ENCODE data around the gene EEF1A2.

Gene EEF1A2

DNA sequence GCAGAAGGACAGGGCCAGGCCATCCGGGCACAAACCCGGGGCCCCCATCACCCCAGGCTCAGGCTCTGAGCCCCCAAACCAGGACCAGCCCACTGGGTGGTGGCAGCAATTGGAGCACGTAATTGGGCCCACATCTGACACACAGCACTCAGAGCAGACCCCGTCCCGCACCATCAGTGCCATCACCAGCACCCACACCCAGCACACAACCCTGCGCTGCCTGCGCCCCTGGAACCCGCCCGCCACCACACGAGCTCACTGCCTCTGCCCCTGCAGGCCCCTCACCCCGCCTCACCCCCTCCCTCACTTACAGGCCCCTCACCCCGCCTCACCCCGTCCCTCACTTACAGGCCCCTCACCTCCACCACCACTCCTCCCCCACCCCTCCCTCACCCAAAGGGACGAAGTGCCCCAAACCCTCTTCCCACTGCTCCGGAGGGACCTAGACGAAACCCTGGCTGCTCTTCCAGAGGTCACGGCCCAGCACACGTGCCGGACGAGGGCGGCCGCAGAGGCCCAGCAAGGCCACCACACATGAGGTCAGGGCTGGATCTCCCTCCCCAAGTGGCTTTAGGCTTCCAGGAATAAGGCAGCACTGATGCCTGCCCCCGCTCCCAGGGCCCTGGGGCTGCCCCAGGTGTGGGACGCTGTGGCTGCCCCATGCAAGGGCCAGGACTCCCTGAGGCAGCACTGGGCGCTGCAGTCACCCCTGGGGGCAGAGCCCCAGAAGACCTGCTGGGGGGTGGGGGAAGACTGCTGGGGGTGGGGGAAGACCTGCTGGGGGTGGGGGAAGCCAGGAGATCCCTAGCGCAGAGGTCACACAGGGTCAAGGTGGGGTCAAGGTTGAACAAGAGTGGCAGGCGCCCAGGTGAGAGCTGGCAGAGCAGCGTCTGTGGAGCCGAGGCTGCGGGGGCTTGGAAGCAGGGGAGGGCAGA lies 48.8 kb downstream of the EEF1A2 start:
- DNase-seq (ENCODE audit: low spot score): no peak

DNA sequence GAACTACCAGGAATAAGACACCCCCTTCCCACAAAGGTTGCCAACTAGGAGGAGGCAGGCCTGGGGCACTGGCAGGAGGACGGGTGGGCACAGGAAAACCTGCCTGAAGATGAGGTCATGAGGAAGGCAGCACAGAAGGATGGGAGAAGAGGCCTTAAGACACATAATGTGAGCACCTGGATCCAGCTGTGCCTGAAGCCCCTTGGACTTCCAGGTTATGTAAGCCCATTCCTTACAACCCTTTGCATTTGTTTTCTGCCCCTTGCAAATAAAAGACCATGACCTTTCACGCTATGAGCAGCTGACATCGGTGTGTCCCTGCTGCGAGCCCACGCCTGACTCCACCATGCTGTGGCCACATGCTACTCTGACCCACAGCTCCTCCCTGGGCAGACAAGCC lies 49.9 kb downstream of the EEF1A2 start:
- no peak for DNase-seq (ENCODE audit: low spot score)

DNA sequence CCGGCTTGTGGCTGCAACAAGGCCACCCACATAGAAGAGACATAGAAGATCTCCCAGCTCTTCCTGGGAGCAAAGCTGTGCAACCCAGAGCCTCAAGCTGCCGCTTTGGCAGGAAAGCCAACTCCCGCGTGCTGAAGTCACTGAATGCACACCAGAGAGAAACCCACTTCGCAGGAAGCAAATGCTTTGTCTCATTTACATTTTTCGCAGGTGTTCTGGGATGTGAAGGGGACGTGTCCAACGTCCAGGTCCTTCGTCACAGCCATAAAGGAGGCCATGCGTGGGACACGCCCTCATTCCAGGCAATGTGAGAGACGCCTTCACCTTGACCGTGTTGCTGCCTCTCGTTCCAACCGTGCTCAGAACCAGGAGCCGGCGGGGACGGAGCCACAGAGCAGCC lies 50.9 kb downstream of the EEF1A2 start:
- no peak for DNase-seq (ENCODE audit: low spot score)

DNA sequence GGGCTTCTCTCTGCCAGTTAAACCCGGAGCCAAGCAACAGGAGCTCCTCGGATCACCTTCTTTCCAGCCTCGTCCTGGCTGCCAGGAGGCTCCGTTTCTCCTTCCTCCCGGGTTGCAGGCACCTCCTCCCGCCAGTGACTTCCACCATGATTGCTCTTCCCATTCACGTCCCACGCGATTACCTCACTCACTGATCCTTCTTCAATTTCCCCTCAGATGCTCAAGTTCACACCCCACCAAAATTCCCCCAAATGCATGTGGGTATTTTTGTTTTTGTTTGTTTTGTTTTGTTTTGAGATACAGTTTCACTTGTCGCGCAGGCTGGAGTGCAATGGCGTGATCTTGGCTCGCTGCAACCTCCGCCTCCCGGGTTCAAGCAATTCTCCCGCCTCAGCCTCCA lies 51.6 kb downstream of the EEF1A2 start:
- no peak for DNase-seq (ENCODE audit: low spot score)

DNA sequence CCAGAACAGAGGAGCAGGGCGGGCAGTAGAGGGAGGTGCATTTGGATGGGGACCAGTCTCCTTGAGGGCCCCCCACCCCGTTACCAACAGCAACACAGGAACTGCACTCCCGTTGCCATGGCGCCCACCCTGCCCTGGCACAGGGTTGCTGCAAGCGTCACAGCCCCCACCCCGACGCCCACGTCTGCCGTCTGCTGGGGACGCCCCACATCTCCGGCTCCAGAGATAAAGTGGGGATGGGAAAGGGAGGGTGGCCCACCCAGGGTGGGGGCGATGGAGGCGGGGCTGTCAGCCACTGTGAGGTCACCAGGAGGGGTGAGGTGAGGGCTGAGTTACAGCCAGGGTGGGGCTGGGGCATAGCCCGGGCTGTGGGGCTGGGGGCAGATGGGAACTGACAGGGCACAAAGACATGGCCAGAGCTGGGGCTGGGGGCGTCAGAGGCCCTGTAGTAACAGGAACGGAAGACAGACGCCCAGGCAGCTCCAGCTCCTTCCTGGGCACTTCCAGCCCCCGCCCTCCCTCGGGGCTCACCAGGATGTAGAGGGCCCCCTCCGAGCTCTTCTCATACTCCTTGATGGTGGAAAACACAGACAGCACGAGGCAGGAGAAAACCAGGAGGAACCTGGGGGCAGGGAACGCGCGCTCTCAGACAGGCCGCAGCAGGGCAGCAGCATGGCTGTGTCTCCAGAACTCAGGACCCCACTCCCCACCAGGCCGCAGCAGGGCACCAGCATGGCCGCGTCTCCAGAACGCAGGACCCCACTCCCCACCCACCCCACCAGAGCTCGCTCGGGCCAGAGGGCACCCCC lies 52.5 kb downstream of the EEF1A2 start:
- no peak for DNase-seq (ENCODE audit: low spot score)

DNA sequence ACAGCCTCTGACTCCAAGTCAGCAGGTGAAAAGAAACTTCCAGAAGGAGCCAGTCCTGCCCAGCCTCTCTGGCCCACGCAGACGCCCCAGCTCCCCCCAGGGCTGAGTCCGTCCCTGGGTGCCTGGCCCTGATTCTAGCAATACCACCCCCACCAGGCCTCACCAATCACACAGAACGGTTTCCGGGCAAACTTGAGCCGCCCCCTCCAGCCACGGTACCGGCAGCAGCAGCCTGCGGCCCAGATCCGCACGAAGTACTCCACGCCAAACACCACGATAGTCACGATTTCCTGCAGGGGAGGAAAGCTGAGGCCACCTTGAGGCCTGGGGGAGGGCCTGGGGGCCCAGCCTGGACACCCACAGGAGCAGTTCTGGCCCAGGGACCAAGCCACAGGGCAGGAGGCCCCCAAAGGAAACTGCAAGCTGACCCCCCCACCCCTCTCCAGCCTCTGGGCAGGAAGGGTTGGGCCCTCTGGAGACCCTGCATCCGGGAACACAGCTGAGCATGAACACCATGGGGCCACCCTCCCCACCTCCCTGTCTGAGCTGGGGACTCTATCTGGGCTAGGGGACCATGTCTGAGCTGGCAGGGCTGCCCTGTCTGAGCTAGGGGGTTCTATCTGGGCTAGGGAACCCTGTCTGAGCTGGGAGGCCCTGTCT lies 53.7 kb downstream of the EEF1A2 start:
- no peak for DNase-seq (ENCODE audit: low spot score)

DNA sequence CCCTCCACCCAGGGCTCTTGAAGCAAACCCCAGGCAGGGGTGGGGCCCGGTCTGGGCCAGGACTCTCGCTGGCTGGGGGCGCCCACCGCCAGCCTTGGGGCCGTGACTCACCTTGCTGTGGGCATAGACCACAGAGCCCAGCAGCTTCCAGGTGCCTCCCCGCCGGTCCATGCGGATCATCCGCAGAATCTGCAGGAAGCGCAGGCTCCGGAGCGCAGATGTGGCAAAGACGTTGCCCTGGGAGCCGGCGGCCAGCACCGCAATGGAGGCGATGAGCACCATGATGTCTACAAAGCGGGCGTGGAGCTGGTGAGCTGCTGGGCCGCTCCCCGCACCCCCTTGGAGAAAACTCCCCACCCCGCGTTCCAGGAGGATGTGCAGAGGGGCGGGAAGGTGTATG lies 54.3 kb downstream of the EEF1A2 start:
- DNase-seq (ENCODE audit: low spot score): no peak

DNA sequence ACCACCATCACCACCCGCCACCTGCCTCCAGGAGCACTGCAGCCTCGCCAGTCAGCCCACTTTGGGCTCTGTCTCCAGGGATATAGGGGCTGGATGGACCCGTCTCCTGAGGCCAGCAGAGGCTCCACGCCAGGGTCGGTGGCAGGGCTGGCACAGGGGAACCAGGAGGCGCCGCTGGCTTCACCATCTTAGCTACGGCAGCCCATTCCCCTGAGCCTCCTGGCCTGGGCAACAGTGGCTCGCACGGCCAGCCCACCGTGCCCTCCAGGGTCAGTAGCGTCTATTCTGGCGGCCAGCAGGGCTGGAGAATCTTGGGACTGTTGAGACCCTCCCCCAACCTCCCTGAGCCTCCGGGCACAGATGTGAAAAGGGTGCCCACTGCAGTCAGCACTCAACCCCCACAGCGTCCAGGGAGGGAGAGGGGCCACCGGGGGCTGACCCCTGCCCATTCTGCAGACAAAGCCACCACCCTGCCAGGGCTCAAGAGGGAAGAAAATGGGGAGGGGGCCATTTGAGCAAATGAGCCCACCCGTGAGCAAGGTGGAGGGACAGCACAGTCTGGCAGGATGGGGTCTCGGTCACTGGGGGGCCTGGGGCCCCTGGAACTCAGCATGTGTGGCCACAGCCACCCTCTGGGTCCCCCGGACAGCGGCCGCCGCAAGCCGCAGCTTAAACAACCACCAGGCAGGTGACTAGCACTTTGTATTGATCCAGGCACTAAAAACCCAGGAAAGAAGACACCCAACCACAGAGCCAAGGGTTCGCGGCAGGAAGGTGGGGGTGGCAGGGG lies 55.1 kb downstream of the EEF1A2 start:
- no peak for DNase-seq (ENCODE audit: low spot score)

DNA sequence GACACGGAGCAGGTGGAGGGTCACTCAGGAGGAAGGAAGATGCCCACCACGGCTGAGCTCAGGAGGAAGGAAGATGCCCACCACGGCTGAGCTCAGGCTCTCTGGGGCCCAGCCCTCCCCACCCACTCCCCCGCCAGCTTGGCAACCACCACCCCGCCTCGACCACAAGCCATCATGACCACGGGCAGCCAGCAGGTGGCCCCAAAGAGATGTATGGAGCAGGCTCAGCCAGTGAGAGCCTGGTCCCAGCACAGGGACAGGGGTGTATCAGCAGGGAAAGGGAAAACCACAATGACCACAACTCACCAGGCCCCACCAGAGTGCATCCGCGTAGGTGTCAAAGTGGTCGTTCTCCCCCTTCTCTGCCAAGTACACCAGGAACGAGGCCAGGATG lies 56.8 kb downstream of the EEF1A2 start:
- DNase-seq (ENCODE audit: low spot score): peak; percentile 59

DNA sequence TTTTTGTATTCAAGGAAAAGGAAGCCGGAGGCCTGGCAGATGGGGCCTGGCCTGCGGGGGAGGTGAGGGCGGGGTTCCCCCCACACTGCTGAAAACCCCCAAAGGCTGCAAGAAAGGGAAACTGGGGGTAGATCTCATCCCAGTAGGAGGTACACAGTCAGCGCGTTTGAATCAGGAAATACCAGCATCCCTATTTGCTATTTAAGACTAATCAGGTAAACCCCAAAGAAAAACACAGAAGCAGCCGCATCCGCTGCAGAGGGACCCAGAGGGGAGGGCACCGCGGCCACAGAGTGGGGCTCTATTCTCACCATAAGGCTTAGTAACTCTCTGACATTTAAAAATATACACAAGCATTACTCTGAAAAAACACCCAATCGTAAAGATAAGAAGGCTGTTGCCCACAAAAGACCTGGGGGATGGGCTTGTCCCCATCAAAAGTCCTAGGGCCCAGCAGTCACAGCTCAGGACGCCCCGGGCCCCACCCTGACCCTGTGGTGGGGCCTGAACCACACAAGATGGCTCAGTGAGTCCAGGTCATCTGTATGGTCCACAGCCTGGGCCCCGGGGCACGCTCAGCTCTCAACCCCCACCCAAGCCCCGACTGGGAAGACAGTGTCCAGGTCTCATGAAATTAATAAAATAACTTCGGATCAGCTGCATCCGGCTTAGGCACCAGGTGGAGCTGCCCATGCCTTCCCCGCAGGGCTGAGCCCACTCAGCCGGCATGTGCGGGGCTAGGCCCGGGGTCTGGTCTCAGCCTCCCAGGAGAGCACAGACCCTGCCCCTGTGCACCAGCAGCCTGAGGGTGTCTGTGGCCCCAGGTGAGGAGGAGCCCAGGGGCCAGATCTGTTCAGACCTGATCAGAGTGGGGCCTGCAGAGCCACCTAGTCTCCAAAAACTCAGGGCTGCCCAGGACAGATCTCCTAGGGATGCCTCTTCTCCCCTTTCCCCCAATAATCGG lies 57.5 kb downstream of the EEF1A2 start:
- DNase-seq (ENCODE audit: low spot score): peak; percentile 22

DNA sequence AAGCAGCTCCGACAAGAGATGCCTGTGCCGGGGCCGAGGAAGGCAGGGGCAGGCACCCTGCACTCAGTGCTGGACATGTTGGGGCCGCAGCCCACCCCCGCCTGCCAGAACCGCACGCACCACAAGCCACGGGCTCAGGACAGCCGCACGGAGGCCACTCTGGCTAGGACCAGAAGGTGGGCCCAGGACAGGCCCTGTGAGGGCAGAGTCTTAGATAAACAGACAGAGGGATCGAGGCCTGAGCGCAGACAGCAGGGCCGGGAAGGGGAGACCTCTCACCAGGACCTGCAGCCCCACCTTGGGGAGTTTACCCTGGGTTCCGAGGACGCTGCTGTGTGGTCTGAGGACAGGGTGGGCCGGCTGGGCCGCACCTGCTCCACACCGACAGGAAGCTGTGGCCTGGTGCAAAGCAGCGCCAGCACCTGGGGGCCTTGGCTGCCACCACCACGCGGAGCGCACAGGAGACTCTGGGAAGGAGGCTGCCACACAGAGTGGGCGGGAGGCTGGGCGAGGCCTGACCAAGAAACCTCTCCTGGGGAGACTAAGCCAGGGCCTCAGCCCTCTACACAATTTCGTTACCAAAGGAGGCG lies 58.4 kb downstream of the EEF1A2 start:
- no peak for DNase-seq (ENCODE audit: low spot score)

DNA sequence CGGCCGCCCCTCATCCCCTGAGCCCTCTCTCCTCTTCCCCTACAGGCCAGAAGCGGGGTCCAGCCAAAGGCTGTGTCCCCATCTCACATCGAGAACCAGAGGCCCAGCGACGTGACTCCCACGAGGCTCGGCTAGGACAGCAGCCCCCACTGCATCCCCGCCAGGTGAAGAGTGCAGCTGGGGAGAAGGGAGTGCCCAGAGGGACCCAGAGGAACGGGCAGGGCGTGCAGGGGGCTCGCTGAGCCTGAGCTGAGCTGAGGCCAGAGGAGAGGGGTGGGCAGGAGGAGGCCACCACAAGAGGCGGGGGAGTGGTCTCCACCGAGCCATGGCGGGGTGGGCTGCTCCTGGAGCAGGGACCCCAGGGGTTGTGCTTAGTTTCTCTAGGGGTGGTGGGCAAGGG lies 59.0 kb downstream of the EEF1A2 start:
- no peak for DNase-seq (ENCODE audit: low spot score)

DNA sequence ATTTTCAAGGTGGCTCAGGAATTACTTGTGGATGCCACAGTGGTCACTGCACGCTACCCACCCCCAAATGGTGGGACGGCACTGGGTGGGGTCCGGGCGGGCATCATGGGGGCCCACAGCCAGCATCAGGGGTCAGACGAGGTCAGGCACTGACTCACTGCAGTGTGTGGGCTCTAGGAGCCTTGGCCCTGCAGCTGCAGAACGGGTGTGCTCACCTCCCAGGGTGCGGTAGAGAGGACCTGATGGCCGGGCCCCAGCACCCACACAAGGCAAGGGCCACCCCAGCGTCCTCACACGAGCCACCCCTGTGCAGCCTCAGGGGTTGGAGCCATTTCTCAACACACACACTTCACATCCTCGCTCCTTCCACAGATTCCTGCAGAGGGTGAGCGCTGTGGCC lies 60.8 kb downstream of the EEF1A2 start:
- no peak for DNase-seq (ENCODE audit: low spot score)

Data from CD4-positive, alpha-beta T cell treated with Interleukin-2 at 100 ng/mL for 4 hours (primary cell).